Nephron (organoid): ENCODE data around the gene YWHAB.

ENCODE experiments used
- H3K27ac Mint-ChIP-seq, 3 experiments: 2 replicates each; pipeline ENCODE4 v1.8.0; 2020; ENCODE audit warnings: mixed read lengths in 3 of 3, mild to moderate bottlenecking in 2 of 3, moderate library complexity in 1 of 3
- H3K27me3 Mint-ChIP-seq: 2 replicates; pipeline ENCODE4 v1.8.0; 2021; ENCODE audit warnings: low read depth, mild to moderate bottlenecking, moderate library complexity, mixed read lengths
- H3K36me3 Mint-ChIP-seq: 2 replicates; pipeline ENCODE4 v1.8.0; 2020; ENCODE audit warnings: low read depth, mixed read lengths
- H3K4me1 Mint-ChIP-seq: 2 replicates; pipeline ENCODE4 v1.8.0; 2020; ENCODE audit warnings: mixed read lengths
- H3K4me3 Mint-ChIP-seq, 3 experiments: 2 replicates each; pipeline ENCODE4 v1.8.0; 2020; ENCODE audit warnings: mild to moderate bottlenecking in 3 of 3, mixed read lengths in 3 of 3, moderate library complexity in 2 of 3
- H3K9me3 Mint-ChIP-seq: 2 replicates; pipeline ENCODE4 v1.8.0; 2020; ENCODE audit warnings: mixed read lengths
- TF ChIP-seq, protein P1 (sequence below), 3 experiments: fragments of 200-600 bp; sonication (generic); IDR thresholded peaks; one replicate each; pipeline ENCODE4 v1.5.0; 2021; ENCODE audit warnings: antibody characterized with exemption in 3 of 3; ENCODE audit not compliant: unreplicated experiment in 3 of 3

The YWHAB gene

GRCh38 chr20:44900231-44900854, 14.8 kb downstream of the YWHAB start:
- Mint-ChIP-seq H3K27me3 (no peaks in the 10 kb centered on the region), H3K9me3 (no peaks in the 10 kb centered on the region), H3K4me3 (no peak overlapping the region), H3K4me1 (peaks cover 19% of the 10 kb centered on the region), H3K27ac (no peak overlapping the region), H3K36me3 (peaks cover 45% of the 10 kb centered on the region)
- TF ChIP-seq, protein P1, sequence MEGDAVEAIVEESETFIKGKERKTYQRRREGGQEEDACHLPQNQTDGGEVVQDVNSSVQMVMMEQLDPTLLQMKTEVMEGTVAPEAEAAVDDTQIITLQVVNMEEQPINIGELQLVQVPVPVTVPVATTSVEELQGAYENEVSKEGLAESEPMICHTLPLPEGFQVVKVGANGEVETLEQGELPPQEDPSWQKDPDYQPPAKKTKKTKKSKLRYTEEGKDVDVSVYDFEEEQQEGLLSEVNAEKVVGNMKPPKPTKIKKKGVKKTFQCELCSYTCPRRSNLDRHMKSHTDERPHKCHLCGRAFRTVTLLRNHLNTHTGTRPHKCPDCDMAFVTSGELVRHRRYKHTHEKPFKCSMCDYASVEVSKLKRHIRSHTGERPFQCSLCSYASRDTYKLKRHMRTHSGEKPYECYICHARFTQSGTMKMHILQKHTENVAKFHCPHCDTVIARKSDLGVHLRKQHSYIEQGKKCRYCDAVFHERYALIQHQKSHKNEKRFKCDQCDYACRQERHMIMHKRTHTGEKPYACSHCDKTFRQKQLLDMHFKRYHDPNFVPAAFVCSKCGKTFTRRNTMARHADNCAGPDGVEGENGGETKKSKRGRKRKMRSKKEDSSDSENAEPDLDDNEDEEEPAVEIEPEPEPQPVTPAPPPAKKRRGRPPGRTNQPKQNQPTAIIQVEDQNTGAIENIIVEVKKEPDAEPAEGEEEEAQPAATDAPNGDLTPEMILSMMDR (IDR thresholded peaks at IDR 0.05; ENCODE audit: unreplicated experiment in 3 of 3): no peak

GRCh38 chr20:44901974-44902373, 16.5 kb downstream of the YWHAB start:
- peaks cover 59% of the 10 kb centered on the region for H3K36me3 Mint-ChIP-seq
- H3K4me3 Mint-ChIP-seq: no peak overlapping the region
- H3K4me1 Mint-ChIP-seq: peaks cover 9% of the 10 kb centered on the region
- H3K27me3 Mint-ChIP-seq: no peaks in the 10 kb centered on the region
- no peaks in the 10 kb centered on the region for H3K9me3 Mint-ChIP-seq
- no peak overlapping the region for H3K27ac Mint-ChIP-seq
- TF ChIP-seq, protein P1 (IDR thresholded peaks at IDR 0.05; ENCODE audit: unreplicated experiment in 3 of 3): no peak

GRCh38 chr20:44904377-44904776, 18.9 kb downstream of the YWHAB start:
- peaks cover 3% of the 10 kb centered on the region for H3K4me1 Mint-ChIP-seq
- no peak overlapping the region for H3K4me3 Mint-ChIP-seq
- TF ChIP-seq, protein P1 (IDR thresholded peaks at IDR 0.05; ENCODE audit: unreplicated experiment in 3 of 3): no peak
- no peaks in the 10 kb centered on the region for H3K27me3 Mint-ChIP-seq
- no peak overlapping the region for H3K27ac Mint-ChIP-seq
- no peaks in the 10 kb centered on the region for H3K9me3 Mint-ChIP-seq
- peaks cover 65% of the 10 kb centered on the region for H3K36me3 Mint-ChIP-seq

GRCh38 chr20:44908987-44909871, 23.7 kb downstream of the YWHAB start:
- Mint-ChIP-seq H3K4me1 (peaks cover 4% of the 10 kb centered on the region), H3K36me3 (peaks cover 45% of the 10 kb centered on the region), H3K27ac (peak overlapping the region in 1 of 3 experiments; percentile 14), H3K9me3 (no peaks in the 10 kb centered on the region), H3K27me3 (no peaks in the 10 kb centered on the region), H3K4me3 (peak overlapping the region; percentile 75 to 89 (median 85))
- TF ChIP-seq, protein P1 (IDR thresholded peaks at IDR 0.05; ENCODE audit: unreplicated experiment in 3 of 3): no peak

GRCh38 chr20:44909872-44910689, 24.6 kb downstream of the YWHAB start, which contains the start of gene PABPC1L:
Gene PABPC1L (plus strand): TSS chr20:44910060. CDS start chr20:44910144, 84 bp downstream.
- Mint-ChIP-seq H3K27me3 (no peaks in the 10 kb centered on the region), H3K9me3 (no peaks in the 10 kb centered on the region), H3K4me3 (peak within 1 kb of the TSS; percentile 85 to 89 (median 86)), H3K36me3 (peaks cover 38% of the 10 kb centered on the region), H3K4me1 (peaks cover 4% of the 10 kb centered on the region), H3K27ac (peak within 1 kb of the TSS in 1 of 3 experiments; percentile 14)
- TF ChIP-seq, protein P1 (IDR thresholded peaks at IDR 0.05; ENCODE audit: unreplicated experiment in 3 of 3): no peak
